ENCODE measurements around the gene GNAI3. TPM values are rescaled to one million over a fixed set of nuclear protein-coding genes. Genes with fewer than 3 reads are reported as not detected.

The GNAI3 gene
- total and polyA plus RNA-seq, 2 of the 13 experiments (the other 11 are each of a cell fraction or from before 2014, with no cell fraction given): 4.3 to 9.0 TPM

DNA sequence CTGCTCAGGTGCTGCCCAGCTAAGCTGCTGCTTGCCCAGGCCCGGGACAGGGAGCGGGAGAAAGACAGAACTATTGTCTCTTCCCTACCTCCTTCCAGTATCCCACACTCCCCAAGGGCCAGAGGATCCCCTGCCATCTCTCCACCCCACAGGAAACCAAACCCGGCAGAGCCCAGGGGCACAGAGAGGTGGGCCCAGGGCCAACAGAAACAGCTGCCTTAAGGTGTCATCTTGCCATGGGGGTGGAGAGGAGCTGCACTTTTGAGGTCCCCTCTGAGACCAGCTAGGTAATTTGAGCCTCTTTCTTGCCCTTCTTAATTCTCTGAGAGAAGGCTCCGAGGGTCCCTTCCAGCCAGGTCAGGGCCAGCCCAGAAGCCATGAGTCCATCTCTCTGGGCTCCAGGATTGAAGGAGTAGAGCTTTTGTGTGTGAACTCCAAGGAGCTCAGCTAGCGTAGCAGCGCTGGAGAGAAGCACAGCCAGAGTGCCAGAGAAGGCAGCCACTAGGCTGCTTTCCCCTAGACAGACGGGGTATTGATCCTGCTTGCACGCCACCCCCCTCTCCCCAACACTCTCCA, 18.4 kb upstream of the GNAI3 start (continued):
- TF ChIP-seq ZNF816 (CRISPR knock-in tag; IDR thresholded peaks at IDR 0.05; ENCODE audit: borderline replicate concordance): no peak
- TF ChIP-seq POLR2G (IDR thresholded peaks at IDR 0.05; ENCODE audit: low read depth, low read length): no peak
- TF ChIP-seq, protein P1, sequence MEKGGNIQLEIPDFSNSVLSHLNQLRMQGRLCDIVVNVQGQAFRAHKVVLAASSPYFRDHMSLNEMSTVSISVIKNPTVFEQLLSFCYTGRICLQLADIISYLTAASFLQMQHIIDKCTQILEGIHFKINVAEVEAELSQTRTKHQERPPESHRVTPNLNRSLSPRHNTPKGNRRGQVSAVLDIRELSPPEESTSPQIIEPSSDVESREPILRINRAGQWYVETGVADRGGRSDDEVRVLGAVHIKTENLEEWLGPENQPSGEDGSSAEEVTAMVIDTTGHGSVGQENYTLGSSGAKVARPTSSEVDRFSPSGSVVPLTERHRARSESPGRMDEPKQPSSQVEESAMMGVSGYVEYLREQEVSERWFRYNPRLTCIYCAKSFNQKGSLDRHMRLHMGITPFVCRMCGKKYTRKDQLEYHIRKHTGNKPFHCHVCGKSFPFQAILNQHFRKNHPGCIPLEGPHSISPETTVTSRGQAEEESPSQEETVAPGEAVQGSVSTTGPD (CRISPR knock-in tag; IDR thresholded peaks at IDR 0.05): no peak
- no peak for TF ChIP-seq NFYB (CRISPR knock-in tag; IDR thresholded peaks at IDR 0.05)
- no peak for TF ChIP-seq TBL1XR1 (IDR thresholded peaks at IDR 0.05; ENCODE audit: borderline replicate concordance, low read length, partially characterized antibody)
- TF ChIP-seq ZNF7 (CRISPR knock-in tag; IDR thresholded peaks at IDR 0.05): no peak
- TF ChIP-seq HOXA5 (CRISPR knock-in tag; IDR thresholded peaks at IDR 0.05): no peak
- TF ChIP-seq, protein P2, sequence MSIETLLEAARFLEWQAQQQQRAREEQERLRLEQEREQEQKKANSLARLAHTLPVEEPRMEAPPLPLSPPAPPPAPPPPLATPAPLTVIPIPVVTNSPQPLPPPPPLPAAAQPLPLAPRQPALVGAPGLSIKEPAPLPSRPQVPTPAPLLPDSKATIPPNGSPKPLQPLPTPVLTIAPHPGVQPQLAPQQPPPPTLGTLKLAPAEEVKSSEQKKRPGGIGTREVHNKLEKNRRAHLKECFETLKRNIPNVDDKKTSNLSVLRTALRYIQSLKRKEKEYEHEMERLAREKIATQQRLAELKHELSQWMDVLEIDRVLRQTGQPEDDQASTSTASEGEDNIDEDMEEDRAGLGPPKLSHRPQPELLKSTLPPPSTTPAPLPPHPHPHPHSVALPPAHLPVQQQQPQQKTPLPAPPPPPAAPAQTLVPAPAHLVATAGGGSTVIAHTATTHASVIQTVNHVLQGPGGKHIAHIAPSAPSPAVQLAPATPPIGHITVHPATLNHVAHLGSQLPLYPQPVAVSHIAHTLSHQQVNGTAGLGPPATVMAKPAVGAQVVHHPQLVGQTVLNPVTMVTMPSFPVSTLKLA (IDR thresholded peaks at IDR 0.05): no peak
- no peak for TF ChIP-seq ZNF230 (CRISPR knock-in tag; IDR thresholded peaks at IDR 0.05)
